Right cardiac atrium (tissue), 5 donors: ENCODE measurements around the gene CACNA1D. TPM values are rescaled to one million over a fixed set of nuclear protein-coding genes. Genes with fewer than 3 reads are reported as not detected.

Experiments
- ATAC-seq, 2 donors: fragments of 200-7000 bp; cut with Tn5 transposase; one replicate each; pipeline versions ENCODE4 v1.8.0 to v1.9.1; 2020; ENCODE audit warnings: moderate library complexity in 2 of 2, mild to moderate bottlenecking in 1 of 2
- DNase-seq, 3 donors: peaks; one replicate each; pipeline ENCODE4 v3.0.0-alpha.2; 2020
- H3K27ac ChIP-seq: one replicate; pipeline ENCODE4 v1.5.1; 2013; ENCODE audit warnings: mild to moderate bottlenecking, low read length, control low read depth, moderate library complexity
- H3K27me3 ChIP-seq: one replicate; pipeline ENCODE4 v1.6.1; 2013; ENCODE audit not compliant: control insufficient read depth, insufficient read depth
- H3K4me1 ChIP-seq: one replicate; pipeline ENCODE4 v1.6.1; 2013; ENCODE audit warnings: low read length; ENCODE audit not compliant: control insufficient read depth, insufficient read depth
- H3K4me3 ChIP-seq: one replicate; pipeline ENCODE4 v1.5.1; 2013; ENCODE audit warnings: low read length, control low read depth
- H3K9me3 ChIP-seq: one replicate; pipeline ENCODE4 v1.6.1; 2013; ENCODE audit warnings: low read length; ENCODE audit not compliant: control insufficient read depth
- WGBS: extraction: QIAGEN DNeasy Blood & Tissue Kit; methylation state at CpG from one replicate; pipeline ENCODE4 v1.1.7; 2013; 5-methylcytosine and 5-hydroxymethylcytosine counted together
- intact Hi-C, 4 donors: fragments of 100-400 bp; cut with DNase I; formaldehyde crosslinking; loops; one replicate each; pipeline versions ENCODE4 v1.11.0 to v1.14.0; 2022 to 2023
- polyA plus RNA-seq: library from polyadenylated mRNA; stranded (reverse); fragments of 200-250 nt; gene quantifications from one replicate; pipeline ENCODE4 v1.2.3, GENCODE V29; 2013
- total RNA-seq, 4 donors: library from RNA; stranded (reverse); fragmentation: NEBNext Ultra II Directional; extraction: Animal tissue kit (Norgen Biotek cat#: 25700); gene quantifications; one replicate each; pipeline ENCODE4 v1.2.1, GENCODE V29; 2021
- donor health status: healthy with polysubstance abuse.
- donor health status: DM: no; HTN: yes; CAD: no.
- donor health status: DM: no; HTN: no; CAD: no.
- donor health status: DM: no; HTN: yes; CAD: no; lungs with severe emphysema.
- donor health status: DM: yes; HTN: yes; CAD: no.

Gene CACNA1D
- total and polyA plus RNA-seq, 5 donors = 3.7 to 11.3 (median 10.4) TPM

DNA sequence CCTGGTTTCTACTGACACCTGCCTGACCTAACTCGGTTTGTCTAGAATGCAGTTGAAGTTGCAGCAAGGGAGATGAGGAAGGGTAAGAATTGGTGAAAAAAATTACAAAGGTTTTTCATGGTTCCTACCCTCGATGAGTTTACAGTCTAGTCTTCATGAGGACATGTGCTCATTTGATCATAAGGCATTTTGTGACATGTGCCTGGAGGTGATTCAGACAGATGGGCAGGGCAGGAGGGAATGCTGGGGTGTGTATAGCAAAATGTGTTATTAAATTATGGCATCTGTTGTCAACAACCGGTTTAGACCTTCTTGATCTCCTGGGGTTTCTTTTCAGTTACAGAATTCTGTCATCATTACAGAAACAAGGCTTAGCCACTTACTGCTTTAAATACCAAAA, 101.2 kb downstream of the CACNA1D start:
- 92% methylated on average over 3 of the region's 3 CpGs for WGBS
- H3K27me3 ChIP-seq = no peaks in the 10 kb centered on the region
- ATAC-seq (no peak), DNase-seq (no peak)
- no peak overlapping the region for H3K27ac ChIP-seq
- H3K9me3 ChIP-seq = no peaks in the 10 kb centered on the region
- intact Hi-C loops = no loop called here
- peaks cover 3% of the 10 kb centered on the region for H3K4me1 ChIP-seq
- no peak overlapping the region for H3K4me3 ChIP-seq

DNA sequence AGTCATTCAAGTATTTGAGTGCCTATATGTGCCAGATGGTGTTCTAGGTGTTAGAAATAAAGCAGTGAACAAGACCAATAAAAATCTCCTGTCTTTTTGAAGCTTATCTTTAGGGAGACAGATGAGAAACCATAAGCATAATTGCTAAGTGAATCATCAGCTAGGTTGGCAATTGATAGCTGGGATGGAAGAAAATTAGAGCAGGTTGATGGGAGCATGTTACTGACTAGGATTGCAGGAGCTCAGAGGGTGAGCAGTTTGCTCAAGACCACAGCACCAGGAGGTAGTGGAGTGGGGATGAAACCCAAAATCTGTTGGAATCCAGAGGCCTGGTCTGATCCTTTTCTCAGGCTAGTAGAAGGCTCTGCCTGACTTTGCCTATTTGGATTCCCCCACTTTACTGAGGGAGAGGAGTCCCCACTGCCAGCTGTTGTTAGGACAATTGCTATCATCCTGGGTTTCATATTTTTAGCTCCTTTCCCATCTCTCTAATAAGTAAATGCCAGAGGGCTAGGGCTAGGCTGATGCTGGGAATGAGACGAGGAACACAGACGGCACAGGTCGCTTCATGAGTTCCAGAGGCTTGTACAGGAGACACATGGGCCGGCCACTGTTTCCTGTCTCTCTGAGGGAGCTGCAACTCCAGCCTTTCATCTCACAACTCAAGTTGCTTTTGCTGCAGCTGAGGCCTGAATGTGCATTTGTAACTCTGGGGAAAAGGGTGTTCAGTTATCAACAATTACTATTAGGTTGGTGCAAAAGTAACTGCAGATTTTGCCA, 102.9 kb downstream of the CACNA1D start:
- H3K4me1 ChIP-seq = peaks cover 3% of the 10 kb centered on the region
- no peak overlapping the region for H3K4me3 ChIP-seq
- no peak for DNase-seq
- no peaks in the 10 kb centered on the region for H3K9me3 ChIP-seq
- ATAC-seq = no peak
- no peaks in the 10 kb centered on the region for H3K27me3 ChIP-seq
- intact Hi-C loops = no loop called here
- 52% methylated on average over 4 of the region's 4 CpGs for WGBS
- no peak overlapping the region for H3K27ac ChIP-seq

DNA sequence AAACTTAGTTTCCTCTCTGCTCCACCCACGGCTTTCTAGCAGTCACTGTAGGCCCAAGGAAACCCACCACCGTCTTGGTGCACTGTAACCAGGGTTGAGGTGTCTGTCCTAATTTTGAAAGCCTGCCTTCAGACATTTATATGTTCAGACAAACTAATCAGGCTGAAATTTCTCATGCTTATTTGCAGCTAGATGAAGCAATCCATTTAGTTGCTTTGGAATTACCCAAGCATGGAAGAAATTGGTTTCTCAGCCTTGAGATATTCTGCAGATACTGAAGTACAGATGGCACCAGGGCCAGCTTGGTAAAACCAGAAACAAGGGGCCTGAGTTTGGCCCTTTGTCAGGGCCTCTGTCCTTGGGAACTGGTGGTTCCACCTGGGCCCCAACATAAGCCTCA, 105.4 kb downstream of the CACNA1D start:
- WGBS = 43% methylated on average over 2 of the region's 2 CpGs
- Histone ChIP-seq H3K27me3 (no peaks in the 10 kb centered on the region), H3K27ac (no peak overlapping the region), H3K4me1 (peaks cover 3% of the 10 kb centered on the region), H3K9me3 (no peaks in the 10 kb centered on the region), H3K4me3 (no peak overlapping the region)
- ATAC-seq = no peak
- intact Hi-C loops = no loop called here
- no peak for DNase-seq

DNA sequence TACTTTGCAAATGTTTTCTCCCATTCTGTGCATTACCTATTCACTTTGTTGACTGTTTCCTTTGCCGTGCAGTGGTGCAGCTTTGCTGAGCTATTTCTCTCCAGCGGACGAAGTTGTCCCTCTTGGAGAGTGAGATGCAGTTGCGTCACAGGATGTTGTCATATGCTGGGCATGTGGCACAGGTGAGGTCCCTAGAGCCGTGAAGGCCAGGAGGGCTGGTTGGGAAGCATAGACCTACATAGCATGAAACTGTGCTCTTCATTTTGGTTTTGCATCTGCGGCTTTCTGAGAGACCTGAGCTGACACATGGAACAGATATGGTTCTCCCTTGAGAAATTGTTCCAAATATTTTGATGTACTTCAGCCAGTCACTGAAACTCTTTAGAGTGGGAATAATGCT, 108.5 kb downstream of the CACNA1D start:
- H3K9me3 ChIP-seq = no peaks in the 10 kb centered on the region
- intact Hi-C loops = no loop called here
- ATAC-seq = no peak
- 87% methylated on average over 6 of the region's 6 CpGs for WGBS
- no peaks in the 10 kb centered on the region for H3K4me1 ChIP-seq
- H3K4me3 ChIP-seq = no peak overlapping the region
- H3K27me3 ChIP-seq = no peaks in the 10 kb centered on the region
- DNase-seq = no peak
- H3K27ac ChIP-seq = no peak overlapping the region

DNA sequence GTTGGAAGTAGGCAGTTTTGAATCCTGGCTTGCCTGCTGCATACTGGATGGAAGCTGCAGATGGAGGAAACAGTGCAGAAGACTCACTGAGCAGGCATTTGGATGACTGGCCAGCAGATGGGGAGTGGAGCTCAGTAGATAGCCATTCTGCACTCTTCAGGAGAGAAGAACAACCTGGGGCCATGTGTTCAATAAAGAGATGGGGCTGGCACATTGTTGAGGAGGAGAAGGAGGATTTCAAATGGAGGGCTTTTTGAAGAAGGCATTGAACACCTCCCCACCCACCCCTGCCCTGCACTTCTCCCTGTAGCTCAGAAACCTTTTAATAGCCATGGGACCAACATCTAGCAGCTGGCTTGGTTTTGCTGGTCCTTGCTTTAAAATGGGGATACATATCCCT, 109.8 kb downstream of the CACNA1D start:
- intact Hi-C loops = no loop called here
- H3K4me1 ChIP-seq = no peaks in the 10 kb centered on the region
- no peak overlapping the region for H3K27ac ChIP-seq
- ATAC-seq (no peak), DNase-seq (no peak)
- H3K9me3 ChIP-seq = no peaks in the 10 kb centered on the region
- no peaks in the 10 kb centered on the region for H3K27me3 ChIP-seq
- no peak overlapping the region for H3K4me3 ChIP-seq

DNA sequence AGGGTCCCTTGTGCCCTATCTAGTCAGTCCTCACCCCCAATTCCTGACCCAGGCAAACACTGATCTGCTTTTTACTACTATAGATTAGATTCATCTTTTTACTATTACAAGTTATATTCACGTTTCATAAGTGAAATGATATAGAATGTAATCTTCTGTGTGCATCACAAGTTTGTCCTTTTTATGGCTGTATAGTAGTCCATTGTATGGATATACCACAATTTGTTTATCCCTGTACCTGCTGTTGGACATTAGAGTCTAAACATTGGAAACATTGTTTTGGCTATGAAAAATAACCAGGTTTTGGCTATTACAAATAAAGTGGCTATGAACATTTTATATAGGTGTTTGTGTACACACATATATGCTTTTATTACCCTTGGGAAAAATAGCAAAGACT, 112.4 kb downstream of the CACNA1D start:
- ATAC-seq (no peak), DNase-seq (no peak)
- H3K4me3 ChIP-seq = no peak overlapping the region
- H3K27ac ChIP-seq = no peak overlapping the region
- H3K9me3 ChIP-seq = no peaks in the 10 kb centered on the region
- 53% methylated on average over 1 of the region's 1 CpG for WGBS
- H3K4me1 ChIP-seq = no peaks in the 10 kb centered on the region
- intact Hi-C loops = no loop called here
- no peaks in the 10 kb centered on the region for H3K27me3 ChIP-seq

DNA sequence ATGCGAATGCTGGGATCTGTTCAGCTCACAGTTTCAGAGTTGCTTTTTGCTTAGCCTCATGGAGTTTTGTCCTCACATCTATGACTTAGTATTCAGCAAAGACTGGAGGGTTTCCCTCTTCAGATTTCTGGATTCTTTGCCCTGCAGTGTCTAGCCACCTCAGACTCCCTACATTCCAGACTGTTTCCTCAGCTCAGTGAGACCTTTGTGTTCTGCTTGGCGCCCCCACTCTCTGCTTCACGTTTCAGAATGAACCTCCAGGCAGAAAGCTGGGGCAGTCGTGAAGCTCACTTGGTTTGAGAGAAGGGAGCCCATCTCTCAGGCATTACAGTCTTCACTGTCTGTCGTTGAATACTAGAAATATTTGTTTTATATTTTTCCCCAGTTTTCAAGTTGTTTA, 118.1 kb downstream of the CACNA1D start:
- 59% methylated on average over 5 of the region's 5 CpGs for WGBS
- no peaks in the 10 kb centered on the region for H3K27me3 ChIP-seq
- H3K4me1 ChIP-seq = no peaks in the 10 kb centered on the region
- no peaks in the 10 kb centered on the region for H3K9me3 ChIP-seq
- no peak overlapping the region for H3K27ac ChIP-seq
- intact Hi-C loops = no loop called here
- no peak overlapping the region for H3K4me3 ChIP-seq
- ATAC-seq (no peak), DNase-seq (no peak)

DNA sequence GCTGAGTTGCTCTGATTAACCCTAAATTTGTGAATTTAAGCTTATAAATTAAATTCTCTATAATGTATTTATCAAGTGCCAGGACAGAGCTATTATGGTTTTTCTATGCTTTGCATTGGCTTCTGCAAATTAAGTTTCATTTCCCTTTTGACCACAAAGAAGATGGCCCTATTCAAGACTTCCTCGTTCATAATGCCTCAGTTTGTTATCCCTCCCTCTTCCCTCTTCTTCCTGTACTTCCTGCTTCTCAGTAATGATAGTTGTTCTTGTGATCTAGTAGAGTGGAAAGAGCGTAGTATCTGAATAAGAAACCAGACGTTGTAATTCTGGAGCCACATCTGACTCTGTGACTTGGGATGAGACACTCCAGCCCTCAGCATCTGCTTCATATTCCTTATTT, 118.7 kb downstream of the CACNA1D start:
- no peak overlapping the region for H3K27ac ChIP-seq
- no peaks in the 10 kb centered on the region for H3K27me3 ChIP-seq
- H3K9me3 ChIP-seq = no peaks in the 10 kb centered on the region
- intact Hi-C loops = no loop called here
- no peak overlapping the region for H3K4me3 ChIP-seq
- peak in 1 of 2 donors; percentile 45 for ATAC-seq
- peaks cover 2% of the 10 kb centered on the region for H3K4me1 ChIP-seq
- no peak for DNase-seq
- WGBS = 53% methylated on average over 3 of the region's 3 CpGs

DNA sequence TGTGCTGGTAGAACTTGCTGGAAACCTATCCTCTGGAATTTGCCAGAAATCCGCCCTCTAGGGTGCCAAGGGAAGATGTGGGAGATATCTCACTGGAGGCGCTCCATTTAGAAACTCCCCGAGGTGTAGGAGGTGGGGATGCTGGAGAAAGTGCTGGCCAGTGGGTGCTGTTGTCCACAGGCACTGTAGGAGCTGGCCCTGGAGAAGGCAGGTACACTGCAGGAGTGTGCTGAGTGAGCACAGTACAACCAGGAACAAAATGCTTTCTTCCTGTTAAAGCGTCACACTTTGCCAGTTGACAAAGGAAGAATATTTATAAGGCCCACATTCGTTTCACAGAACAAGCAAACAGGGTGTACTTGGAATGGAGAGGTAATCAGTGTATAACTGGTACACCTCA, 119.9 kb downstream of the CACNA1D start:
- no peak overlapping the region for H3K4me3 ChIP-seq
- no peak overlapping the region for H3K27ac ChIP-seq
- no peaks in the 10 kb centered on the region for H3K9me3 ChIP-seq
- intact Hi-C loops = no loop called here
- WGBS = 80% methylated on average over 5 of the region's 5 CpGs
- no peaks in the 10 kb centered on the region for H3K27me3 ChIP-seq
- ATAC-seq (no peak), DNase-seq (no peak)
- peaks cover 2% of the 10 kb centered on the region for H3K4me1 ChIP-seq

DNA sequence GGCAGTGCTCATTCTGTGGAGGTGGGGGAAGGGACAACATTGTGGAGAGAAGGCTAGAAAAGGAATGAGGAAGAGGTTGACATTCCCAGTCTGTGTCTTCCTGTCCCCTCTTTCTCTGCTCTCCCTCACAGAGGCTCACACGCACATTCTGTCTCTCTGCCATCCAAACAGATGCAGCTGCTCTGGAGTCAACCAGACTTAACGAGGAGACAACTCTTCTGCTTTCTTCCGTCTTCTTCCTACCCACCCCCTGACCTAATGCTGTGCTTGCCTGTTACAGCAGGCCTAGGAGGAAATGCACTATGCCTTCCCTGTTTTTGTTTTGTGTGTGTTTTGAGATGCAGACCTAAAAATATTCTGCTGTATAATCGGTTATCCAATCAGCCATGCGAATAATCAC, 121.9 kb downstream of the CACNA1D start:
- intact Hi-C loops = no loop called here
- ATAC-seq = no peak
- no peak overlapping the region for H3K27ac ChIP-seq
- H3K4me3 ChIP-seq = no peak overlapping the region
- DNase-seq = no peak
- no peaks in the 10 kb centered on the region for H3K27me3 ChIP-seq
- 33% methylated on average over 5 of the region's 5 CpGs for whole genome bisulfite sequencing
- peaks cover 2% of the 10 kb centered on the region for H3K4me1 ChIP-seq
- H3K9me3 ChIP-seq = no peaks in the 10 kb centered on the region

DNA sequence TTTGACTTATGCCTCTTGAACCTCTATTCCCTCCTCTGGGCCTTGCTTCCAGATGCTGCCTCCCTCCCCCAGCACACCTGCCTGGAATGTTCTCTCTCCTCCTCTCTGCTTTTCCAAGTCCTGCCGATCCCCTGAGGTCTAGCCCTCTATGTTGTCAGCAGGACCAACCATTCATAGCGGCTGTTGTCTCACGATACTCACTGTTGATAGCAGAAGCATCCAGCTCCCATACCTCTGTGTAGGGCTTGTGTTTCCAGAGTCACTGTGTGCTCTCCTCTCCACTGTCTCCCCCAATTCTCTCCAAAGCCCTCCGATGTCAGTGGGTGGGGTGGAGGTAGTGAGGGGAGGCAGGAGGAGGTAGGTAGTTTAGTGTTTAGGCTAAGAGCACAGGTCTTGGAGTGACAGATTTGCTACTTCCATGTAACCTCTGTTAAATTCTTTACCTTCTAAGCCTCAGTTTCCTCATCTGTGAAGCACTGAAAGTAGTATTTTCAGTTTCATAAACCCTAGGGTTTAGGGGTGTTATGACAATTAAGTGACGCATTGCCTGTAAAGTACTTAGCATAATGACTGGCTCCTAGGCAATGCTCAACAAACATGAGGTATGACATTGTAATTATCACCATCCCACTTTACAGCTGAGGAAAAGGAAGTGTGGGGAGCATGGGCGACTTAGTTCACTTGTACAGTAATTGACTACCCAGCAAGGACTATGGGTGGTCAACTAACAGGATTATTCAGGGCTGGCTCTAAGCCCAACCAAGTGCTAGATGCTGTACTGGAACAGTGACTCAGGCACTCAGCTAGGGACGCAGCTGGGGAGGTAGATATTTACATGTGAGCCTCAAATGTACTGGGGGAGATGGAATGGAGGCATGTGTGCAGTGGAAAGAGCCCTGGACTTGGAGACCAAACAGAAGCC, 122.8 kb downstream of the CACNA1D start:
- Histone ChIP-seq H3K9me3 (no peaks in the 10 kb centered on the region), H3K4me1 (peaks cover 2% of the 10 kb centered on the region), H3K27ac (no peak overlapping the region), H3K27me3 (no peaks in the 10 kb centered on the region), H3K4me3 (no peak overlapping the region)
- WGBS = 78% methylated on average over 7 of the region's 7 CpGs
- DNase-seq (no peak), ATAC-seq (no peak)
- intact Hi-C loops = no loop called here
